ENCODE data around the gene ATRN.
"Not testable (repeated sequence)": the region's sequence is repeated elsewhere in the genome, so short reads cannot be mapped to it uniquely, and the experiment has no call there.

ATRN gene

DNA sequence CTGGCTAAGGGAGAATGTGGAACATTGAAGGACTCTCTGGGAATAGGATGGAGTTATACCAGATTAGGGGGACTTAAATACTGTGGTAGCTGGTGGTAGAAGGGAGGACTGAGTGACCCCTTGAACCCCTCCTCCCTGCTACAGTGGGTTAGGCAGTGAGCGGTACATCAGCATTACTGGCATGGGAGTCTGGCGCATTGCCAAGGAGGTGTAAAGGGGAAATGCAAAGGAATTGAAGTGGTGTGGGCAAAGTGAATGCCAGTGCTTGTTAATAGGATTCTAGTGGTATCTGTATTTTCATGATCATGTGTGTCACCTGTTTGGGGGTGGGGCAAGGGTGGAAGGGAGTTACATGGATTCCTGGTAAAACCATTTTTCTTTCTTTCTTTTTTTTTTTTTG, 132.3 kb downstream of the ATRN start:
- Histone ChIP-seq H3K4me1 (ENCODE audit: control extremely low read depth in 1 of 4, control insufficient read depth in 4 of 4, insufficient read depth in 4 of 4, low read length in 3 of 4) (peaks cover 0 to 4% (median 3%) of the 10 kb centered on the region in 4 experiments), H3K36me3 (ENCODE audit: control insufficient read depth in 4 of 4, insufficient read depth in 4 of 4, low read length in 3 of 4) (peaks cover 7 to 57% (median 25%) of the 10 kb centered on the region in 4 experiments), H3K27me3 (replicated peaks in 2 of 5; ENCODE audit: control insufficient read depth in 4 of 5, insufficient read depth in 5 of 5, low read length in 4 of 5) (no peaks in the 10 kb centered on the region), H3K9me3 (ENCODE audit: control extremely low read depth in 1 of 5, control insufficient read depth in 4 of 5, insufficient read depth in 2 of 5, low read depth in 1 of 5, low read length in 4 of 5) (no peaks in the 10 kb centered on the region), H3K4me3 (ENCODE audit: control insufficient read depth in 1 of 7, extremely low read depth in 1 of 7, insufficient read depth in 4 of 7, low read depth in 2 of 7, low read length in 6 of 7) (no peak overlapping the region), H3K27ac (ENCODE audit: insufficient read depth in 1 of 2, low read depth in 1 of 2, low read length in 2 of 2, poor library complexity in 1 of 2, severe bottlenecking in 2 of 2) (no peak overlapping the region)
- POLR2A ChIA-PET: no interaction called here
- peak in 2 of 3 donors; percentile 5 to 9 for DNase-seq
- 90% methylated on average over 2 of the region's 2 CpGs for WGBS (ENCODE audit: insufficient coverage)
- CTCF ChIA-PET: no interaction called here

DNA sequence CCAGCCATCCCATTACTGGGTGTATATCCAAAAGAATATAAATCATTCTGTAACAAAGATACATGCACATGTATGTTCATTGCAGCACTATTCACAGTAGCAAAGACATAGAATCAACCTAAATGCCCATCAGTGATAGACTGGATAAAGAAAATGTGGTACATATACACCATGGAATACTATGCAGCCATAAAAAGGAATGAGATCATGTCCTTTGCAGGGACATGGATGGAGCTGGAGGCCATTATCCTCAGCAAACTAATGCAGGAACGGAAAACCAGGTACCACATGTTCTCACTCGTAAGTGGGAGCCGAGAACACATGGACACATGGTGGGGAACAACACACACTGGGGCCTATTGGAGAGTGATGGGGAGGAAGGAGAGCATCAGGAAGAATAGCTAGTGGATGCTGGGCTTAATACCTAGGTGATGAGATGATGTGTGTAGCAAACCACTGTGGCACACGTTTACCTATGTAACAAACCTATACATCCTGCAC, 134.6 kb downstream of the ATRN start:
- H3K27me3 ChIP-seq (replicated peaks in 2 of 5; ENCODE audit: control insufficient read depth in 4 of 5, insufficient read depth in 5 of 5, low read length in 4 of 5); POLR2A ChIA-PET; CTCF ChIA-PET; DNase-seq; H3K9me3 ChIP-seq (ENCODE audit: control extremely low read depth in 1 of 5, control insufficient read depth in 4 of 5, insufficient read depth in 2 of 5, low read depth in 1 of 5, low read length in 4 of 5); H3K4me3 ChIP-seq (ENCODE audit: control insufficient read depth in 1 of 7, extremely low read depth in 1 of 7, insufficient read depth in 4 of 7, low read depth in 2 of 7, low read length in 6 of 7); H3K27ac ChIP-seq (ENCODE audit: insufficient read depth in 1 of 2, low read depth in 1 of 2, low read length in 2 of 2, poor library complexity in 1 of 2, severe bottlenecking in 2 of 2); H3K4me1 ChIP-seq (ENCODE audit: control extremely low read depth in 1 of 4, control insufficient read depth in 4 of 4, insufficient read depth in 4 of 4, low read length in 3 of 4): not testable (repeated sequence)
- peaks cover 7 to 44% (median 17%) of the 10 kb centered on the region in 4 experiments for H3K36me3 ChIP-seq (ENCODE audit: control insufficient read depth in 4 of 4, insufficient read depth in 4 of 4, low read length in 3 of 4)
- 100% methylated on average over 3 of the region's 4 CpGs for WGBS (ENCODE audit: insufficient coverage)

DNA sequence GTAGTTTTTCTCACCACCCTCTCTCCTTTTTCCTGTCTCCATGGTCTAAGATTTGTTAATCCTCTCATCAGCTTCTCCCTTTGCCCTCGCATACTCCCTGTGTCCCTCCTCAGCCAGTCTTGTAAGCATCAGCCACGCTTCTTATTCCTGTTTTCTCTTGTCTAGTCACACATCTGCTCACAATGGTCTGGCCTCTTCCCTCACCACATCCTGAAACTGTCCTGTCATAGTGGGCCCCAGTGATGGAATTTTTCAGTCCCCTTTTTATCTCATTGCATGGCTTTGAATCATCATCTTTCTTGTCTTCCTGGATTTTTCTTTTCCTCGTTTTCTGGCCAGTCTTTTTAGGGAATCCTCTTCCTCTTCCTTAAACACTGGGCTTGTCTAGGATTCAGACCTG, 135.2 kb downstream of the ATRN start:
- peak in 2 of 3 donors; percentile 9 to 33 for DNase-seq
- H3K27me3 ChIP-seq (replicated peaks in 2 of 5; ENCODE audit: control insufficient read depth in 4 of 5, insufficient read depth in 5 of 5, low read length in 4 of 5): no peaks in the 10 kb centered on the region
- peaks cover 7 to 41% (median 15%) of the 10 kb centered on the region in 4 experiments for H3K36me3 ChIP-seq (ENCODE audit: control insufficient read depth in 4 of 4, insufficient read depth in 4 of 4, low read length in 3 of 4)
- ChIA-PET POLR2A (no interaction called here), CTCF (no interaction called here)
- no peak overlapping the region for H3K4me3 ChIP-seq (ENCODE audit: control insufficient read depth in 1 of 7, extremely low read depth in 1 of 7, insufficient read depth in 4 of 7, low read depth in 2 of 7, low read length in 6 of 7)
- no peaks in the 10 kb centered on the region for H3K9me3 ChIP-seq (ENCODE audit: control extremely low read depth in 1 of 5, control insufficient read depth in 4 of 5, insufficient read depth in 2 of 5, low read depth in 1 of 5, low read length in 4 of 5)
- peaks cover 0 to 4% (median 3%) of the 10 kb centered on the region in 4 experiments for H3K4me1 ChIP-seq (ENCODE audit: control extremely low read depth in 1 of 4, control insufficient read depth in 4 of 4, insufficient read depth in 4 of 4, low read length in 3 of 4)
- H3K27ac ChIP-seq (ENCODE audit: insufficient read depth in 1 of 2, low read depth in 1 of 2, low read length in 2 of 2, poor library complexity in 1 of 2, severe bottlenecking in 2 of 2): no peak overlapping the region
- WGBS (ENCODE audit: insufficient coverage): 36% methylated on average over 3 of the region's 3 CpGs

DNA sequence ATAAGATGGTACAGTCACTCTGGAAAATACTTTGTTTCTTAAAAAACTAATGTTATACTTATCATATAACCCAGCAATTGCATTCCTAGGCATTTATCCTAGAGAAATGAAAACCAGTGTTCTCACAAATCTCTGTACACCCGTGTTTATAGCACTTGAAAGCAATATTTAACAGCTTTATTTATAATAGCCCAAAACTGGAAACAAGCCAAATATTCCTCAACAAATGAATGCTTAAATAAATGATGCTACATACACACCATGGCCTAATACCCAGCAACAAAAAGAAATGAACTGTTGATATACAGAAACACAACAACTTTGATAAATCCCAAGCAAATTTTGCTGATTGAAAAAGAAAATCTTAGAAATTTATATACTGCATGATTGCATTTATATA, 141.1 kb downstream of the ATRN start:
- WGBS (ENCODE audit: insufficient coverage): 100% methylated on average over 1 of the region's 1 CpG
- H3K27ac ChIP-seq (ENCODE audit: insufficient read depth in 1 of 2, low read depth in 1 of 2, low read length in 2 of 2, poor library complexity in 1 of 2, severe bottlenecking in 2 of 2): no peak overlapping the region
- peaks cover 0 to 6% (median 4%) of the 10 kb centered on the region in 4 experiments for H3K36me3 ChIP-seq (ENCODE audit: control insufficient read depth in 4 of 4, insufficient read depth in 4 of 4, low read length in 3 of 4)
- no peak for DNase-seq
- H3K4me3 ChIP-seq (ENCODE audit: control insufficient read depth in 1 of 7, extremely low read depth in 1 of 7, insufficient read depth in 4 of 7, low read depth in 2 of 7, low read length in 6 of 7): no peak overlapping the region
- CTCF ChIA-PET: interaction anchor here (1.8 kb wide), 1 partner anchor 99 kb away, joined by 7 read pairs; no protein-coding TSS in a partner anchor
- H3K4me1 ChIP-seq (ENCODE audit: control extremely low read depth in 1 of 4, control insufficient read depth in 4 of 4, insufficient read depth in 4 of 4, low read length in 3 of 4): no peaks in the 10 kb centered on the region
- POLR2A ChIA-PET: no interaction called here
- H3K27me3 ChIP-seq (replicated peaks in 2 of 5; ENCODE audit: control insufficient read depth in 4 of 5, insufficient read depth in 5 of 5, low read length in 4 of 5): no peaks in the 10 kb centered on the region
- no peaks in the 10 kb centered on the region for H3K9me3 ChIP-seq (ENCODE audit: control extremely low read depth in 1 of 5, control insufficient read depth in 4 of 5, insufficient read depth in 2 of 5, low read depth in 1 of 5, low read length in 4 of 5)

DNA sequence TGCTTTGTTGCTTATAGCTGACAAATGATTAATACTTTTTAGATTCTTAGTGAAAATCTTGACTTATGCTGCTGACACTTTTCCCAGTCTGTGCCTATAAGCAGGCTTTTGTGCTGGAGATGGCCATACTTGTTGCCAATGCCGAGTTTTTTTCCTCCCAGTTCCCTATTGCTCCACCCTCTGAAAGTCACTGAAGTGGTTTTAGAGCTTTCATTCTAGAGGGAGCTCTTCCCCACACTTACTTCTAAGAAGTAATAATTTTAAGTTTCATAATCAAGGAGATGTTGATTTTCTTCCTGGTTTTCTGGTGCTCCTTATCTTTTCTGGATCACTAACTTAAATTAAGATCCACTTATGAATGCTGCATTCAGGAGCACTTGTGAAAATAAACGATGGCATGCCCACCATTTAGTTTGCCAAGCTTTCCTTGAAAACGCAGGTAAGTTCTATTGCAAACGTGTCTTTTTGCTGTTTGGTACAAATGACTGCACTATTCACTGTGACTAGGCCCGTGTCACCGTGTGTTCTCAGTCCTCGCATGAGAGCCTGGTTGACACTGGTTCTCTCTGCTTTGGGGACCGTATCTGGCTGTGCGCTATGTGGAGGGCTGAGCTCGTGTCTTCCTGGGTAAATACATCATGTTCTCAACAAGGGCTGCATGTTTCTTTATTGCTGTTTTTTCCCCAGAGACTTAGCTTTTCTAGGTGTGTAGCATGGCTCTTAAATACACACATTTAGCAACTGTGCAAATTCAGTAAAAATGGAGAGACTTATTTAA, 142.2 kb downstream of the ATRN start:
- H3K9me3 ChIP-seq (ENCODE audit: control extremely low read depth in 1 of 5, control insufficient read depth in 4 of 5, insufficient read depth in 2 of 5, low read depth in 1 of 5, low read length in 4 of 5): no peaks in the 10 kb centered on the region
- ChIA-PET POLR2A (interaction anchor here (0.7 kb wide), 1 partner anchor 1220 kb away, joined by 5 read pairs; no protein-coding TSS in a partner anchor), CTCF (interaction anchor here (1.8 kb wide), 1 partner anchor 98 kb away, joined by 7 read pairs; no protein-coding TSS in a partner anchor)
- H3K36me3 ChIP-seq (ENCODE audit: control insufficient read depth in 4 of 4, insufficient read depth in 4 of 4, low read length in 3 of 4): peaks cover 0 to 6% (median 2%) of the 10 kb centered on the region in 4 experiments
- DNase-seq: no peak
- no peaks in the 10 kb centered on the region for H3K27me3 ChIP-seq (replicated peaks in 2 of 5; ENCODE audit: control insufficient read depth in 4 of 5, insufficient read depth in 5 of 5, low read length in 4 of 5)
- H3K27ac ChIP-seq (ENCODE audit: insufficient read depth in 1 of 2, low read depth in 1 of 2, low read length in 2 of 2, poor library complexity in 1 of 2, severe bottlenecking in 2 of 2): no peak overlapping the region
- H3K4me3 ChIP-seq (ENCODE audit: control insufficient read depth in 1 of 7, extremely low read depth in 1 of 7, insufficient read depth in 4 of 7, low read depth in 2 of 7, low read length in 6 of 7): no peak overlapping the region
- WGBS (ENCODE audit: insufficient coverage): 99% methylated on average over 9 of the region's 10 CpGs
- H3K4me1 ChIP-seq (ENCODE audit: control extremely low read depth in 1 of 4, control insufficient read depth in 4 of 4, insufficient read depth in 4 of 4, low read length in 3 of 4): no peaks in the 10 kb centered on the region

DNA sequence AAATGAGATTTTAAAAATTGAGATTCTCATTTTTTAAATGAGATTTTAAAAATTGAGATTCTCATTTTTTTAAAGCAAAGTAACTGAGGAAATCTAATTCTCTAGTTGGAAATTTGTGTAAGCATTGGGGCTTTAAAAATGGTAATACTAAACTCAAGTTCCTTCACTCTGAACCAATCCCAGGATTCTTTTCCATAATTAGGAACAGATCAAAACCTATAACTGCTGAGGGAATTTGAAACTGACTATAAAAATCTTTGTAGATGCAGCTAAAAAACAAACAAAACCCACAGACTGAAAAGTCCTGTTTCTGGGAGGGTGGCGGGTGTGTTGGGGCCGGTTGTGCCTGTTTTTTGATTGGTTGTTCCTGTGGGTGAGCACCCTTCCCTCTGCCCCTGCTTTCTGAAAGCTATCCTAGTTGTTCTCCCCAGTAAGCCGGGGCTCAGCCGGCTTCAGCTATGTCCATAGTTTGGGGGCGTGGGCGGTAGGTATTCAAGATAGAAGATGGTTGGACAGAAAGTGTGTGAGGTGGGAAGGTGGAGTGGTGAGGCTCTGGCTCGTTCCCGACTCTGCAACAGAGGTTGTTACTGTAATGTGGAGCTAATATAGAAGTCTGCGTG, 143.1 kb downstream of the ATRN start:
- Histone ChIP-seq H3K4me1 (ENCODE audit: control extremely low read depth in 1 of 4, control insufficient read depth in 4 of 4, insufficient read depth in 4 of 4, low read length in 3 of 4) (no peaks in the 10 kb centered on the region), H3K27ac (ENCODE audit: insufficient read depth in 1 of 2, low read depth in 1 of 2, low read length in 2 of 2, poor library complexity in 1 of 2, severe bottlenecking in 2 of 2) (no peak overlapping the region), H3K36me3 (ENCODE audit: control insufficient read depth in 4 of 4, insufficient read depth in 4 of 4, low read length in 3 of 4) (peaks cover 0 to 6% (median 4%) of the 10 kb centered on the region in 4 experiments), H3K4me3 (ENCODE audit: control insufficient read depth in 1 of 7, extremely low read depth in 1 of 7, insufficient read depth in 4 of 7, low read depth in 2 of 7, low read length in 6 of 7) (no peak overlapping the region), H3K9me3 (ENCODE audit: control extremely low read depth in 1 of 5, control insufficient read depth in 4 of 5, insufficient read depth in 2 of 5, low read depth in 1 of 5, low read length in 4 of 5) (no peaks in the 10 kb centered on the region), H3K27me3 (replicated peaks in 2 of 5; ENCODE audit: control insufficient read depth in 4 of 5, insufficient read depth in 5 of 5, low read length in 4 of 5) (no peaks in the 10 kb centered on the region)
- 98% methylated on average over 5 of the region's 9 CpGs for WGBS (ENCODE audit: insufficient coverage)
- CTCF ChIA-PET: no interaction called here
- POLR2A ChIA-PET: no interaction called here
- no peak for DNase-seq

DNA sequence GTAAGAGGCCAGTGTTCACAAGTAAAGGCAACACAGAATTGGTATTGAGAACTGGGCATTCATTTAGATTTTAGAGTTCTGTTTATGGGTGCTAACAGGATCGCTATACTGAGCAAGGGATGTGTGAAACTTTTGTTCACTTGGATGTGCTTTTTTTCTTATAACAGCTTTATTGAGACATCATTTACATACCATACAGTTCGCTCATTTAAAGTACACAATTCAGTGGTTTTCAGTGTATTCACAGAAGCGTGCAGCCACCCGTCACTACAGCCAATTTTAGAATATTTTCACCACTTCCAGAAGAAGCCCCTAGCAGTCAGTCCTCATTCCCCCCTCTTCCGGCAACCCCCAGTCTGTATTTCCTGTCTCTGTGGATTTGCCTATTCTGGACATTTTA, 143.6 kb downstream of the ATRN start:
- no peaks in the 10 kb centered on the region for H3K9me3 ChIP-seq (ENCODE audit: control extremely low read depth in 1 of 5, control insufficient read depth in 4 of 5, insufficient read depth in 2 of 5, low read depth in 1 of 5, low read length in 4 of 5)
- H3K27me3 ChIP-seq (replicated peaks in 2 of 5; ENCODE audit: control insufficient read depth in 4 of 5, insufficient read depth in 5 of 5, low read length in 4 of 5): no peaks in the 10 kb centered on the region
- WGBS (ENCODE audit: insufficient coverage): 90% methylated on average over 3 of the region's 5 CpGs
- ChIA-PET CTCF (no interaction called here), POLR2A (no interaction called here)
- peaks cover 0 to 10% (median 5%) of the 10 kb centered on the region in 4 experiments for H3K36me3 ChIP-seq (ENCODE audit: control insufficient read depth in 4 of 4, insufficient read depth in 4 of 4, low read length in 3 of 4)
- H3K27ac ChIP-seq (ENCODE audit: insufficient read depth in 1 of 2, low read depth in 1 of 2, low read length in 2 of 2, poor library complexity in 1 of 2, severe bottlenecking in 2 of 2): no peak overlapping the region
- H3K4me3 ChIP-seq (ENCODE audit: control insufficient read depth in 1 of 7, extremely low read depth in 1 of 7, insufficient read depth in 4 of 7, low read depth in 2 of 7, low read length in 6 of 7): no peak overlapping the region
- no peaks in the 10 kb centered on the region for H3K4me1 ChIP-seq (ENCODE audit: control extremely low read depth in 1 of 4, control insufficient read depth in 4 of 4, insufficient read depth in 4 of 4, low read length in 3 of 4)
- DNase-seq: no peak
